T-helper 2 cell (primary cell): Measurements from ENCODE around the gene MAX.
"Not testable (repeated sequence)": the region's sequence is repeated elsewhere in the genome, so short reads cannot be mapped to it uniquely, and the experiment has no call there.

Experiments used
- DNase-seq, 5 experiments: peaks; one replicate each; pipeline versions ENCODE4 v3.0.0 to v3.0.0-alpha.2; 2012 to 2022

MAX gene

GRCh38 chr14:65103150-65103760 is 938 bp upstream of the MAX start:
- DNase-seq, result peak in 1 of 5 experiments; percentile 50

GRCh38 chr14:65101631-65102440 is 481 bp downstream of the MAX start:
- DNase-seq, result peak; percentile 7 to 61 (median 27)

GRCh38 chr14:65100922-65101541 is 1.3 kb downstream of the MAX start:
- peak in 2 of 5 experiments; percentile 13 to 55 for DNase-seq

GRCh38 chr14:65098586-65098985 is 3.7 kb downstream of the MAX start:
- DNase-seq, result peak in 2 of 5 experiments; percentile 44 to 79

GRCh38 chr14:65096323-65097089 is 5.8 kb downstream of the MAX start:
- DNase-seq, result peak in 1 of 5 experiments; percentile 65

- DNase-seq, result peak in 1 of 5 experiments; percentile 55
Observed at GRCh38 chr14:65095633-65096205, 6.6 kb downstream of the MAX start.

GRCh38 chr14:65092349-65092748 is 10.0 kb downstream of the MAX start:
- DNase-seq, result no peak

- DNase-seq, result not testable (repeated sequence)
Observed at GRCh38 chr14:65087835-65088234, 14.5 kb downstream of the MAX start.

- DNase-seq, result not testable (repeated sequence)
Observed at GRCh38 chr14:65086686-65087085, 15.6 kb downstream of the MAX start.

- no peak for DNase-seq
Observed at GRCh38 chr14:65084554-65085505, 17.5 kb downstream of the MAX start.

- no peak for DNase-seq
Observed at GRCh38 chr14:65082930-65083329, 19.4 kb downstream of the MAX start.

- DNase-seq, result no peak
Observed at GRCh38 chr14:65080960-65081747, 21.2 kb downstream of the MAX start.

GRCh38 chr14:65079768-65080167 is 22.5 kb downstream of the MAX start:
- no peak for DNase-seq

GRCh38 chr14:65079201-65079600 is 23.1 kb downstream of the MAX start:
- DNase-seq, result peak in 1 of 5 experiments; percentile 19

- DNase-seq, result no peak
Observed at GRCh38 chr14:65077318-65077717, 25.0 kb downstream of the MAX start.

- no peak for DNase-seq
Observed at GRCh38 chr14:65075628-65076325, 26.5 kb downstream of the MAX start.

- DNase-seq, result no peak
Observed at GRCh38 chr14:65074449-65075150, 27.7 kb downstream of the MAX start.

- no peak for DNase-seq
Observed at GRCh38 chr14:65073605-65074201, 28.6 kb downstream of the MAX start.

- no peak for DNase-seq
Observed at GRCh38 chr14:65072937-65073336, 29.4 kb downstream of the MAX start.
